Caco-2 (cell line): ENCODE data around the gene RTBDN. TPM values are rescaled to one million over a fixed set of nuclear protein-coding genes. Genes with fewer than 3 reads are reported as not detected.

ENCODE experiments used
- BruUV-seq: library from RNA; stranded (reverse); fragments of 400-500 nt; replicated peaks from 2 replicates; lab custom pipeline; 2021; lab: Mats Ljungman, UMichigan
- CTCF ChIA-PET: fragments of 300-600 bp; sonication (Branson Sonifier 250); formaldehyde crosslinking; loops from one replicate; lab custom pipeline; 2022; ENCODE audit warnings: antibody characterized with exemption; lab: Charles Lee
- POLR2A ChIA-PET: fragments of 300-600 bp; sonication (Branson Sonifier 250); formaldehyde crosslinking; loops from one replicate; lab custom pipeline; 2022; ENCODE audit warnings: antibody characterized with exemption; lab: Charles Lee
- DNase-seq, 2 experiments: peaks; one replicate each; pipeline versions ENCODE4 v3.0.0 to v3.0.0-alpha.2; 2020 to 2022
- H3K27me3 ChIP-seq: replicated peaks from 2 replicates; pipeline ENCODE4 v1.6.0; 2011; ENCODE audit warnings: low read length; ENCODE audit not compliant: control insufficient read depth, insufficient read depth
- H3K36me3 ChIP-seq: 2 replicates; pipeline ENCODE4 v1.5.1; 2011; ENCODE audit warnings: low read length; ENCODE audit not compliant: control insufficient read depth, insufficient read depth
- H3K4me1 ChIP-seq: fragments of 250-450 bp; sonication (Bioruptor Pico); 2 replicates; pipeline ENCODE4 v1.5.1; 2020; ENCODE audit warnings: mild to moderate bottlenecking
- H3K4me3 ChIP-seq: 2 replicates; pipeline ENCODE4 v1.5.1; 2011; ENCODE audit warnings: low read depth, mild to moderate bottlenecking, control low read depth, low read length
- H3K9me3 ChIP-seq: fragments of 250-450 bp; sonication (Bioruptor Pico); 2 replicates; pipeline ENCODE4 v1.5.1; 2020; ENCODE audit warnings: mild to moderate bottlenecking, moderate library complexity
- H3K27ac Mint-ChIP-seq: one replicate; pipeline ENCODE4 v1.8.0; 2022; ENCODE audit warnings: mixed read lengths; ENCODE audit not compliant: unreplicated experiment
- H3K27me3 Mint-ChIP-seq: one replicate; pipeline ENCODE4 v1.8.0; 2022; ENCODE audit warnings: mixed read lengths; ENCODE audit not compliant: insufficient read depth, unreplicated experiment
- H3K36me3 Mint-ChIP-seq: one replicate; pipeline ENCODE4 v1.8.0; 2022; ENCODE audit warnings: mild to moderate bottlenecking, mixed read lengths; ENCODE audit not compliant: insufficient read depth, unreplicated experiment
- H3K4me1 Mint-ChIP-seq: one replicate; pipeline ENCODE4 v1.8.0; 2022; ENCODE audit warnings: low read depth, mixed read lengths; ENCODE audit not compliant: unreplicated experiment
- H3K4me3 Mint-ChIP-seq: one replicate; pipeline ENCODE4 v1.8.0; 2022; ENCODE audit warnings: mild to moderate bottlenecking, moderate library complexity, mixed read lengths; ENCODE audit not compliant: unreplicated experiment
- H3K9me3 Mint-ChIP-seq: one replicate; pipeline ENCODE4 v1.8.0; 2022; ENCODE audit warnings: mixed read lengths; ENCODE audit not compliant: unreplicated experiment
- intact Hi-C: fragments of 100-400 bp; cut with micrococcal nuclease; formaldehyde crosslinking; loops from one replicate; pipeline ENCODE4 v1.10.0; 2022; ENCODE audit not compliant: unreplicated experiment
- total RNA-seq: library from RNA; stranded (reverse); gene quantifications from 2 replicates; pipeline ENCODE4 v1.2.3, GENCODE V29; 2022
- TF ChIP-seq, protein P1 (sequence below), 2 experiments: fragments of 200-600 bp in 1 of 2; IDR thresholded peaks; 1 replicate in 1 of 2; 2 replicates in 1 of 2; pipeline versions ENCODE4 v1.5.1 to v1.8.0; 2011 to 2022; ENCODE audit warnings: antibody characterized with exemption in 1 of 2, control low read depth in 1 of 2, inconsistent platforms in 1 of 2, low read depth in 1 of 2, low read length in 1 of 2, mild to moderate bottlenecking in 1 of 2, moderate library complexity in 1 of 2; ENCODE audit not compliant: insufficient read depth in 1 of 2, severe bottlenecking in 1 of 2, unreplicated experiment in 1 of 2

Gene RTBDN
- total RNA-seq, 1 experiment from 2014 or later, result not detected

DNA sequence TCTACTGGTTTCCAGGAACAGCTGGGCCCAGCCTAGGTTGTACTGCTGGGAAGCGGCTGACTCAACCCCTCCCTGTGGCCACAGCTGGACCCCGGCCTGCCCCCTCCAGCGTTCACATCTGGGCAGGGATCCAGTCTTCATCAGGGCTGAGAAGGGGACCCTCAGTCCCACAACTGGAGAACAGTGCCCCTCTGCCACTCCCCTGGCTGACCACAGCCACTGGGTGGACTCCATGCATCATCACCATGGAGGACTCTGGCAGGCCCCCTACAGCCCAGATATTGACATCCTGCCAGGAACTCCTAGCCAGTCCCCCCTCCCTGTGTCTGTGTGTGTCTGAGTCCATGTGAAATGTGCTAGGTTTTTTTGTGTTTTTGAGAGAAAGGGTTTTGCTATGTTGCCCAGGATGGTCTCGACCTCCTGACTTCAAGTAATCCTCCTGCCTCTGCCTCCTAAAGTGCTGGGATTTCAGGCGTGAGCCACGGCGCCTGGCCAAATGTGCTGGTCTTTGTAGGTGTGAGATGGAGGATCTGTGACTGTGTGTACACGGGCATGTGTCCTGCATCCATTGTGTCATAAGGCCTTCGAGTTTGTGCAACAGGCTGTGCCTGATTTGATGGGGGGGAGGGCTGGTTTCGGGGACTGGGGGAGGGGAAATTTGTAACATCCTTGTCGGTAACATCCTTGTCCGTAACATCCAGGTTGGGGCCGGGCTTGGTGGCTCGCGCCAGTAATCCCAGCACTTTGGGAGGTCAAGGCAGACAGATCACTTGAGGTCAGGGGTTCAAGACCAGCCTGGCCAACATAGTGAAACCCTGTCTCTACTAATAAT is 55.0 kb downstream of the RTBDN start:
- TF ChIP-seq, protein P1, sequence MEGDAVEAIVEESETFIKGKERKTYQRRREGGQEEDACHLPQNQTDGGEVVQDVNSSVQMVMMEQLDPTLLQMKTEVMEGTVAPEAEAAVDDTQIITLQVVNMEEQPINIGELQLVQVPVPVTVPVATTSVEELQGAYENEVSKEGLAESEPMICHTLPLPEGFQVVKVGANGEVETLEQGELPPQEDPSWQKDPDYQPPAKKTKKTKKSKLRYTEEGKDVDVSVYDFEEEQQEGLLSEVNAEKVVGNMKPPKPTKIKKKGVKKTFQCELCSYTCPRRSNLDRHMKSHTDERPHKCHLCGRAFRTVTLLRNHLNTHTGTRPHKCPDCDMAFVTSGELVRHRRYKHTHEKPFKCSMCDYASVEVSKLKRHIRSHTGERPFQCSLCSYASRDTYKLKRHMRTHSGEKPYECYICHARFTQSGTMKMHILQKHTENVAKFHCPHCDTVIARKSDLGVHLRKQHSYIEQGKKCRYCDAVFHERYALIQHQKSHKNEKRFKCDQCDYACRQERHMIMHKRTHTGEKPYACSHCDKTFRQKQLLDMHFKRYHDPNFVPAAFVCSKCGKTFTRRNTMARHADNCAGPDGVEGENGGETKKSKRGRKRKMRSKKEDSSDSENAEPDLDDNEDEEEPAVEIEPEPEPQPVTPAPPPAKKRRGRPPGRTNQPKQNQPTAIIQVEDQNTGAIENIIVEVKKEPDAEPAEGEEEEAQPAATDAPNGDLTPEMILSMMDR (IDR thresholded peaks at IDR 0.05; ENCODE audit: insufficient read depth in 1 of 2, low read depth in 1 of 2, low read length in 1 of 2, severe bottlenecking in 1 of 2, unreplicated experiment in 1 of 2), result no peak
- CTCF ChIA-PET, result interaction anchor here (2.5 kb wide), 1 partner anchor 18 kb away, joined by 20 read pairs; no protein-coding TSS in a partner anchor
- no peaks in the 10 kb centered on the region for H3K9me3 ChIP-seq

DNA sequence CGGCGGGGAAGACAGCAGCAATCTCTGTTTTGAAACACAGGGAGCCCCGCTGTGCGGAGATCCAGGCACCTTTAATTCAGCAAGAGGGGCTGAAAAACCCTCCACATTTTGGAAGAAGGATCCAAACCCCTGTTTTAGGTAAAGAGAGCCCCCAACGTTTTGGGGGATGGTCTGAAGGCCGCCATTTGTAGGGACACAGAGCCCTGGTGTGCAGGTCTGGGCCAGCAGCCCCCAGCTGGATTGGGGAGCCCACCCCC is 55.5 kb downstream of the RTBDN start:
- CTCF ChIA-PET, result interaction anchor here (0.6 to 2.5 kb wide), 2 partner anchors 18 to 69 kb away, joined by 3 to 20 read pairs; no protein-coding TSS in a partner anchor
- POLR2A ChIA-PET, result interaction anchor here (0.9 to 2.5 kb wide), 2 partner anchors 10 to 14 kb away, joined by 4 to 36 read pairs; partner anchors contain the start of gene JUNB
- peaks cover 19% of the 10 kb centered on the region for H3K36me3 Mint-ChIP-seq
- Histone ChIP-seq H3K36me3 (no peaks in the 10 kb centered on the region), H3K27me3 (no peaks in the 10 kb centered on the region), H3K4me3 (peak overlapping the region; percentile 53), H3K9me3 (no peaks in the 10 kb centered on the region), H3K4me1 (peaks cover 25% of the 10 kb centered on the region)
- TF ChIP-seq, protein P1 (IDR thresholded peaks at IDR 0.05; ENCODE audit: insufficient read depth in 1 of 2, low read depth in 1 of 2, low read length in 1 of 2, severe bottlenecking in 1 of 2, unreplicated experiment in 1 of 2), result no peak
- H3K4me1 Mint-ChIP-seq, result peaks cover 15% of the 10 kb centered on the region
- H3K27ac Mint-ChIP-seq, result peak overlapping the region; percentile 87
- H3K9me3 Mint-ChIP-seq, result no peaks in the 10 kb centered on the region
- TSS peak; percentile 34 for BruUV-seq
- intact Hi-C loops, result loop anchor here (5.0 kb wide), 1 partner anchor 57 kb away; the partner anchor contains the start of gene TNPO2
- peak overlapping the region; percentile 85 for H3K4me3 Mint-ChIP-seq
- no peak for DNase-seq
- no peaks in the 10 kb centered on the region for H3K27me3 Mint-ChIP-seq

More for the DNA sequence above, 55.0 kb downstream of the RTBDN start:
- H3K4me1 Mint-ChIP-seq, result peaks cover 11% of the 10 kb centered on the region
- H3K4me3 Mint-ChIP-seq, result peak overlapping the region; percentile 30
- DNase-seq, result no peak
- Histone ChIP-seq H3K4me1 (peaks cover 30% of the 10 kb centered on the region), H3K4me3 (peak overlapping the region; percentile 53), H3K27me3 (no peaks in the 10 kb centered on the region), H3K36me3 (no peaks in the 10 kb centered on the region)
- H3K9me3 Mint-ChIP-seq, result no peaks in the 10 kb centered on the region
- H3K36me3 Mint-ChIP-seq, result peaks cover 19% of the 10 kb centered on the region
- intact Hi-C loops, result loop anchor here (5.0 kb wide), 1 partner anchor 57 kb away; the partner anchor contains the start of gene TNPO2
- H3K27me3 Mint-ChIP-seq, result no peaks in the 10 kb centered on the region
- BruUV-seq, result no TSS peak
- POLR2A ChIA-PET, result interaction anchor here (0.9 to 2.5 kb wide), 2 partner anchors 10 to 13 kb away, joined by 4 to 36 read pairs; partner anchors contain the start of gene JUNB
- H3K27ac Mint-ChIP-seq, result no peak overlapping the region
